Osteocyte (in vitro differentiated cells): ENCODE results near the gene PTPRN2. TPM values are rescaled to one million over a fixed set of nuclear protein-coding genes. Genes with fewer than 3 reads are reported as not detected.

Experiments used
- DNase-seq: peaks from one replicate; pipeline ENCODE4 v3.0.0; 2021; ENCODE audit warnings: mixed read lengths; ENCODE audit not compliant: unreplicated experiment; ENCODE audit errors: extremely low spot score
- H3K27ac Mint-ChIP-seq: one replicate; pipeline ENCODE4 v1.8.0; 2021; ENCODE audit warnings: mild to moderate bottlenecking, mixed read lengths; ENCODE audit not compliant: unreplicated experiment
- H3K27me3 Mint-ChIP-seq: one replicate; pipeline ENCODE4 v1.8.0; 2021; ENCODE audit warnings: mixed read lengths; ENCODE audit not compliant: unreplicated experiment
- H3K36me3 Mint-ChIP-seq: one replicate; pipeline ENCODE4 v1.8.0; 2021; ENCODE audit warnings: mixed read lengths; ENCODE audit not compliant: unreplicated experiment
- H3K4me1 Mint-ChIP-seq: one replicate; pipeline ENCODE4 v1.8.0; 2021; ENCODE audit warnings: mixed read lengths; ENCODE audit not compliant: unreplicated experiment
- H3K4me3 Mint-ChIP-seq: one replicate; pipeline ENCODE4 v1.8.0; 2021; ENCODE audit warnings: mild to moderate bottlenecking, moderate library complexity, mixed read lengths; ENCODE audit not compliant: unreplicated experiment
- H3K9me3 Mint-ChIP-seq: one replicate; pipeline ENCODE4 v1.8.0; 2021; ENCODE audit warnings: mixed read lengths; ENCODE audit not compliant: unreplicated experiment
- total RNA-seq: library from RNA; stranded (reverse); gene quantifications from 2 replicates; pipeline ENCODE4 v1.2.1, GENCODE V29; 2021
- TF ChIP-seq, protein P1 (sequence below): fragments of 200-600 bp; sonication (generic); IDR thresholded peaks from 2 replicates; pipeline ENCODE4 v1.5.0; 2021; ENCODE audit warnings: antibody characterized with exemption, mild to moderate bottlenecking, moderate library complexity

PTPRN2 gene
- total RNA-seq, 1 donor from 2014 or later, result 0.59 TPM

DNA sequence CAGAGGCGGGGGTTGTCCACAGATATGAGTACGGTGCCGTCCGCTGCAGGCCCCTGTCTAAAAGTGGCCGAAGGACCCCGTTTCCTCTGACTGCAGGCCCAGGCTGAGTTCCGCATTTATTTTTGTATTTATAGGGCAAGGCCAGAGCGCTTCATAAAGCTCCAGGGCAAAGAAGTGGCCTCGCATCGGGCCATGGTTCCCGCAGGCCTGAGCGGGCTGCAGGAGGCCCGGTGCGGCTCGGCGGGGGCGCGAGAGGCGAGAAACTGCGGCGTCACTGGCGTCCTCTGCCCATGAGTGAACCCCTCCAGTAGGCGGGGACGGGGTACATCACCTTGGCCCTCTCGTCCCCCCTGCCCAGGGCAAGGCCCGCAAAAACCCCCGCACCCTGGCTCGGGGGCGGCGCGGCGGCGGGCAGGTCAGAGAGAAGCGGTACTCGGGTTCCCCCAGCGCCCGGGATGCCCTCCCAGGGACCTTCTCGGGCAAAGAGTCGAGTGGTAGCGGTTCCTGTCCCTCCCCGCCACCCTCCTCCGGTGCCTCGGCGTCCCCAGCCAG lies 895.1 kb downstream of the PTPRN2 start:
- Mint-ChIP-seq H3K27me3 (peaks cover 38% of the 10 kb centered on the region), H3K4me3 (no peak overlapping the region), H3K36me3 (no peaks in the 10 kb centered on the region), H3K4me1 (peaks cover 9% of the 10 kb centered on the region), H3K27ac (no peak overlapping the region), H3K9me3 (peaks cover 3% of the 10 kb centered on the region)
- TF ChIP-seq, protein P1, sequence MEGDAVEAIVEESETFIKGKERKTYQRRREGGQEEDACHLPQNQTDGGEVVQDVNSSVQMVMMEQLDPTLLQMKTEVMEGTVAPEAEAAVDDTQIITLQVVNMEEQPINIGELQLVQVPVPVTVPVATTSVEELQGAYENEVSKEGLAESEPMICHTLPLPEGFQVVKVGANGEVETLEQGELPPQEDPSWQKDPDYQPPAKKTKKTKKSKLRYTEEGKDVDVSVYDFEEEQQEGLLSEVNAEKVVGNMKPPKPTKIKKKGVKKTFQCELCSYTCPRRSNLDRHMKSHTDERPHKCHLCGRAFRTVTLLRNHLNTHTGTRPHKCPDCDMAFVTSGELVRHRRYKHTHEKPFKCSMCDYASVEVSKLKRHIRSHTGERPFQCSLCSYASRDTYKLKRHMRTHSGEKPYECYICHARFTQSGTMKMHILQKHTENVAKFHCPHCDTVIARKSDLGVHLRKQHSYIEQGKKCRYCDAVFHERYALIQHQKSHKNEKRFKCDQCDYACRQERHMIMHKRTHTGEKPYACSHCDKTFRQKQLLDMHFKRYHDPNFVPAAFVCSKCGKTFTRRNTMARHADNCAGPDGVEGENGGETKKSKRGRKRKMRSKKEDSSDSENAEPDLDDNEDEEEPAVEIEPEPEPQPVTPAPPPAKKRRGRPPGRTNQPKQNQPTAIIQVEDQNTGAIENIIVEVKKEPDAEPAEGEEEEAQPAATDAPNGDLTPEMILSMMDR, result no peak
- peak; percentile 82 for DNase-seq

GRCh38 chr7:157691586-157692459 lies 895.8 kb downstream of the PTPRN2 start:
- peaks cover 3% of the 10 kb centered on the region for H3K9me3 Mint-ChIP-seq
- peaks cover 45% of the 10 kb centered on the region for H3K27me3 Mint-ChIP-seq
- no peak overlapping the region for H3K27ac Mint-ChIP-seq
- TF ChIP-seq, protein P1, result no peak
- peak; percentile 83 for DNase-seq
- H3K36me3 Mint-ChIP-seq, result no peaks in the 10 kb centered on the region
- peak overlapping the region; percentile 29 for H3K4me3 Mint-ChIP-seq
- peaks cover 9% of the 10 kb centered on the region for H3K4me1 Mint-ChIP-seq

- TF ChIP-seq, protein P1, result no peak
- Mint-ChIP-seq H3K36me3 (no peaks in the 10 kb centered on the region), H3K9me3 (peaks cover 3% of the 10 kb centered on the region), H3K27me3 (peaks cover 53% of the 10 kb centered on the region), H3K4me3 (peak overlapping the region; percentile 35), H3K4me1 (peaks cover 11% of the 10 kb centered on the region), H3K27ac (no peak overlapping the region)
- DNase-seq, result peak; percentile 79
These were observed 896.6 kb downstream of the PTPRN2 start for GRCh38 chr7:157690833-157691585.

DNA sequence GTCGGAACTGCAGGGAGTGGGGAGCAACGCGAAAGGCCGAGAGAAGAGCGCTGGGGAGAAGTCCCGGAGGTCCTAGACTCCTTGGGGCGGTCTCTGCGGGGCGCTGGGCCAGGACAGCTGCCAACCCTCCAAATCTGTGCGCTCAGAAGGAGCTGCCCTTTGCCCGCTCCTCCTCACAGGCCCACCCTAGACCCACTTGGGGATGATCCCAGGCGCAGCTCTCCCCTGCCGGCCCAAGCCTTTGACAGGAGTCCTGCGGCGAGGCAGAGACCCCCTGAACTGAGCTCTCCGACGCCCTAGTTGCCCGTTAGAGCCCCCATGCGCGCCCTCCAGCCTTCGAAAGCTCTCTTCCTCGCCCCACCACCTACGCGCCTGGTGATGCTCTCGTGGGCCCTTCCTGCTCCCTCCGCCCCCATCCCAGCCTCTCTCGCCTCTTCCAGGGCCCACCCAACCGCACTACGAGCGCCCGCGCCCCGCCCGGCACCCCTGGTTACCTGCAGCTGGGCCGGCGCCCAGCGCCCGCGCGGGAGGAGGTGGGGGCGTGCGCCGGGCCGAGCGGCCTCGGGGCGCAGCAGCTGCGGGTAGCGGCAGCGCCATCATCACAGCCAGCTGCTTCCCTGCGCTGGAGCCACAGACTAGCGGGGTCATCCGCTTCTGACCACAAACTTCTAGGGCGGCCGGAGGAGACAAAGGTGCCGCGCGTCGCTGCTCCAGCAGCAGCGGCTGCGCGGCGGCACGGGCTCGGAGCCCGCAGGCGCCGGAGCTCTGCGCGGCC lies 897.4 kb downstream of the PTPRN2 start:
- Mint-ChIP-seq H3K27ac (no peak overlapping the region), H3K4me3 (peak overlapping the region; percentile 64), H3K4me1 (peaks cover 11% of the 10 kb centered on the region), H3K27me3 (peaks cover 51% of the 10 kb centered on the region), H3K36me3 (no peaks in the 10 kb centered on the region), H3K9me3 (no peaks in the 10 kb centered on the region)
- DNase-seq, result peak; percentile 77
- TF ChIP-seq, protein P1, result no peak
